SK-N-SH (cell line): ENCODE results near the gene GAS6. TPM values are rescaled to one million over a fixed set of nuclear protein-coding genes. Genes with fewer than 3 reads are reported as not detected.

Experiments used
- CTCF ChIA-PET: fragments of 300-600, 350-600 bp; formaldehyde crosslinking; extraction: SDS; loops from one replicate; lab custom pipeline; 2021; lab: Yijun Ruan, JAX
- POLR2A ChIA-PET: fragments of 350-600 bp; sonication (Branson Sonifier 250); formaldehyde crosslinking; extraction: SDS; loops from one replicate; lab custom pipeline; 2020; ENCODE audit warnings: antibody characterized with exemption, inconsistent platforms; lab: Yijun Ruan, JAX
- DNase-seq: peaks from one replicate; pipeline ENCODE4 v3.0.0; 2012
- H2AFZ ChIP-seq: fragments of 200-600 bp; sonication (generic); 2 replicates; pipeline ENCODE4 v1.8.1; 2016; ENCODE audit warnings: antibody characterized with exemption, mild to moderate bottlenecking, low read depth
- H3F3A ChIP-seq: fragments of 200-600 bp; sonication (generic); replicated peaks from 2 replicates; pipeline ENCODE3; 2016; ENCODE audit warnings: antibody characterized with exemption, mild to moderate bottlenecking; ENCODE audit not compliant: insufficient read depth
- H3K27ac ChIP-seq, 2 experiments: fragments of 200-500 bp in 1 of 2; fragments of 200-600 bp in 1 of 2; sonication (Bioruptor generic) in 1 of 2; sonication (generic), shearing (Covaris generic) in 1 of 2; 2 replicates each; pipeline versions ENCODE4 v1.5.1 to v1.6.1; 2014 to 2016; ENCODE audit warnings: low read depth in 2 of 2, inconsistent platforms in 1 of 2, low read length in 1 of 2, mild to moderate bottlenecking in 1 of 2, mixed read lengths in 1 of 2
- H3K27me3 ChIP-seq: fragments of 200-600 bp; sonication (generic), shearing (Covaris generic); 2 replicates; pipeline ENCODE4 v1.6.1; 2016; ENCODE audit warnings: mixed run types; ENCODE audit not compliant: insufficient read depth
- H3K36me3 ChIP-seq, 2 experiments: fragments of 200-500 bp in 1 of 2; fragments of 200-600 bp in 1 of 2; sonication (Bioruptor generic) in 1 of 2; sonication (generic) in 1 of 2; replicated peaks in 1 of 2; 2 replicates each; pipeline versions ENCODE3 to v1.5.1; 2014 to 2016; ENCODE audit warnings: low read length in 1 of 2, mild to moderate bottlenecking in 1 of 2; ENCODE audit not compliant: insufficient read depth in 2 of 2, control insufficient read depth in 1 of 2
- H3K4me1 ChIP-seq, 2 experiments: fragments of 200-500 bp in 1 of 2; fragments of 200-600 bp in 1 of 2; sonication (Bioruptor generic) in 1 of 2; sonication (generic), shearing (Covaris generic) in 1 of 2; 2 replicates each; pipeline versions ENCODE4 v1.5.1 to v1.6.1; 2014 to 2016; ENCODE audit warnings: low read depth in 1 of 2, low read length in 1 of 2, mixed run types in 1 of 2; ENCODE audit not compliant: insufficient read depth in 2 of 2, control insufficient read depth in 1 of 2
- H3K4me2 ChIP-seq: fragments of 200-600 bp; sonication (generic), shearing (Covaris generic); 2 replicates; pipeline ENCODE4 v1.6.1; 2017; ENCODE audit warnings: mixed run types
- H3K4me3 ChIP-seq, 2 experiments: fragments of 200-500 bp in 1 of 2; fragments of 200-600 bp in 1 of 2; sonication (Bioruptor generic) in 1 of 2; sonication (generic), shearing (Covaris generic) in 1 of 2; 2 replicates each; pipeline versions ENCODE4 v1.5.1 to v1.8.1; 2014 to 2016; ENCODE audit warnings: low read depth in 2 of 2, inconsistent platforms in 1 of 2, low read length in 1 of 2, mild to moderate bottlenecking in 1 of 2, mixed read lengths in 1 of 2, moderate library complexity in 1 of 2
- H3K79me2 ChIP-seq: fragments of 200-600 bp; sonication (generic); 2 replicates; pipeline ENCODE4 v1.8.1; 2017; ENCODE audit warnings: mild to moderate bottlenecking; ENCODE audit not compliant: insufficient read depth
- H3K9ac ChIP-seq: fragments of 200-600 bp; sonication (generic); 2 replicates; pipeline ENCODE4 v1.6.1; 2017; ENCODE audit warnings: mixed run types
- H3K9me2 ChIP-seq: fragments of 200-600 bp; sonication (generic); 2 replicates; pipeline ENCODE4 v1.6.1; 2017; ENCODE audit warnings: mixed run types
- H3K9me3 ChIP-seq: fragments of 200-600 bp; sonication (generic); 2 replicates; pipeline ENCODE4 v1.6.1; 2017; ENCODE audit warnings: mixed run types, mild to moderate bottlenecking, moderate library complexity
- H4K20me1 ChIP-seq: fragments of 200-600 bp; sonication (generic); 2 replicates; pipeline ENCODE4 v1.6.1; 2017; ENCODE audit warnings: mild to moderate bottlenecking, mixed run types; ENCODE audit not compliant: insufficient read depth
- CHD2 ChIP-seq: fragments of 150-350 bp; IDR thresholded peaks from 2 replicates; pipeline ENCODE4 v1.6.1; 2018; ENCODE audit warnings: low read length; ENCODE audit not compliant: partially characterized antibody
- EP300 ChIP-seq, 2 experiments: IDR thresholded peaks; 2 replicates each; pipeline versions ENCODE4 v1.4.0 to v1.6.1; 2012; ENCODE audit warnings: borderline replicate concordance in 1 of 2, low read depth in 1 of 2, low read length in 1 of 2
- EZH2phosphoT487 ChIP-seq: fragments of 200-600 bp; sonication (generic); IDR thresholded peaks from 2 replicates; pipeline ENCODE4 v1.6.1; 2017; ENCODE audit warnings: low read depth, mixed run types, mild to moderate bottlenecking, antibody characterized with exemption, moderate library complexity, borderline replicate concordance
- FOXM1 ChIP-seq: IDR thresholded peaks from 2 replicates; pipeline ENCODE4 v1.4.0; 2012; ENCODE audit warnings: low read depth, mild to moderate bottlenecking
- IRF3 ChIP-seq: fragments of 150-350 bp; IDR thresholded peaks from 2 replicates; pipeline ENCODE4 v1.6.1; 2016; ENCODE audit warnings: mild to moderate bottlenecking, low read depth, low read length
- JUND ChIP-seq: IDR thresholded peaks from 2 replicates; pipeline ENCODE4 v1.4.0; 2012
- MAX ChIP-seq: IDR thresholded peaks from 2 replicates; pipeline ENCODE4 v1.4.0; 2012; ENCODE audit warnings: low read depth
- MXI1 ChIP-seq: IDR thresholded peaks from 2 replicates; pipeline ENCODE4 v1.6.1; 2012; ENCODE audit warnings: mild to moderate bottlenecking, low read depth, low read length, improper control_type of control experiment
- NRF1 ChIP-seq: IDR thresholded peaks from 2 replicates; pipeline ENCODE4 v1.6.1; 2012; ENCODE audit warnings: low read depth, mild to moderate bottlenecking, low read length
- RCOR1 ChIP-seq: fragments of 150-350 bp; IDR thresholded peaks from 2 replicates; pipeline ENCODE4 v1.6.1; 2017; ENCODE audit warnings: antibody characterized with exemption, low read length
- RFX5 ChIP-seq: IDR thresholded peaks from 2 replicates; pipeline ENCODE4 v1.6.1; 2012; ENCODE audit warnings: mild to moderate bottlenecking, improper control_type of control experiment, low read length
- SIN3A ChIP-seq: IDR thresholded peaks from 2 replicates; pipeline ENCODE4 v1.6.1; 2012; ENCODE audit warnings: low read depth, mild to moderate bottlenecking, low read length, moderate library complexity, borderline replicate concordance
- SMC3 ChIP-seq: IDR thresholded peaks from 2 replicates; pipeline ENCODE4 v1.6.1; 2012; ENCODE audit warnings: low read depth, low read length, improper control_type of control experiment
- TAF1 ChIP-seq: IDR thresholded peaks from 2 replicates; pipeline ENCODE4 v1.6.1; 2012; ENCODE audit warnings: low read depth, mild to moderate bottlenecking, low read length, moderate library complexity, borderline replicate concordance
- TEAD4 ChIP-seq: IDR thresholded peaks from 2 replicates; pipeline ENCODE4 v1.4.0; 2012; ENCODE audit warnings: mild to moderate bottlenecking, borderline replicate concordance; ENCODE audit not compliant: insufficient read depth
- USF2 ChIP-seq: fragments of 150-350 bp; IDR thresholded peaks from 2 replicates; pipeline ENCODE4 v1.6.1; 2017; ENCODE audit warnings: antibody characterized with exemption, low read length, low read depth, borderline replicate concordance
- YY1 ChIP-seq: IDR thresholded peaks from 2 replicates; pipeline ENCODE4 v1.4.0; 2012; ENCODE audit warnings: low read depth, mild to moderate bottlenecking
- WGBS: methylation state at CpG from one replicate; pipeline ENCODE4 v1.1.6; 2017; ENCODE audit warnings: low lambda C conversion rate; 5-methylcytosine and 5-hydroxymethylcytosine counted together
- polyA plus RNA-seq, 3 experiments: library from polyadenylated mRNA; depleted of rRNA; stranded (reverse); fragments of >200 nt; gene quantifications; 2 replicates each; pipeline ENCODE4 v1.2.3, GENCODE V29; 2012
- TF ChIP-seq, protein P1 (sequence below): fragments of 200-600 bp; sonication (generic); IDR thresholded peaks from 2 replicates; pipeline ENCODE4 v1.6.1; 2017; ENCODE audit warnings: antibody characterized with exemption, mild to moderate bottlenecking, moderate library complexity

GAS6 gene
- polyA plus RNA-seq, 1 of the 3 experiments (the other 2 are of a cell fraction) = 380 TPM

DNA sequence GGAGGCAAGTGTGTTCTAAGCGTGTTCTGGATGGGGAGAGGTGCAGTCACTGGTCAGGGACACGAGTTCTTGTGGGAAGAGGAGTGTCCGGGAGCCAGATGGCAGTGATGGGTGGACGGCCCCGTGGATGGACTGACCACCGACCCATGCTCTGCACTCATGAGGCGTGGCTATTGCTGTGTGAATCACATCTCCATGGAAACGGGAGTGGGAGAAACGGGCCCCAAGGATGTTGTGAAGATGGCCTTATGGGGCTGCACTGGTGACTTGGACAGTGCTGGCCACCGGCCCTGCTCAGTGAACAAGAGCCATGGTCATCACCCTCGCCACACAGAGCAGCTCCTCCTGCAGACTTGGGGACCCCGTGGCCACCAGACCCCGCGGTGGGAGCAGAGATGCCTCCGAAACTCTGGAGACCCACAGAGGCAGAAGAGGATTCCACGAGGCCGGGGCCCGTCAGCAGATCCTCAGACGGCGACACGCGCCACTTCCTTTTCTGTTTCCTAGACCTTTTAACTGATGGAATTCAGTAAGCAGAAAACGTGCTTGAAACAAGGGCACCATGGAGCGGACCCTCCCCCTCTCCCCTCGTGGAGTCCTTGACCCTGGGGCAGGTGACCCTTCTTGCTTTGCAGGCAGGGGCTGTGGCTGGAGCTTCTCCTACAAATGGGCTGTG, 47.5 kb downstream of the GAS6 start (continued):
- TF ChIP-seq USF2 (no peak), YY1 (no peak), RFX5 (no peak), RCOR1 (no peak), CHD2 (no peak), JUND (no peak), FOXM1 (no peak), NRF1 (no peak), EZH2phosphoT487 (no peak), TAF1 (no peak), SMC3 (no peak), IRF3 (no peak)

- Histone ChIP-seq H3F3A (peaks cover 14% of the 10 kb centered on the region), H3K27ac (no peak overlapping the region), H3K36me3 (peaks cover 0 to 4% of the 10 kb centered on the region in 2 experiments), H3K9me3 (no peaks in the 10 kb centered on the region), H3K27me3 (no peaks in the 10 kb centered on the region), H3K4me1 (peaks cover 22 to 39% of the 10 kb centered on the region in 2 experiments; a peak in 3 of 4 replicates), H3K79me2 (no peaks in the 10 kb centered on the region; the same call in 1 of the 2 replicates), H3K9ac (no peak overlapping the region), H4K20me1 (no peaks in the 10 kb centered on the region), H3K4me2 (no peak overlapping the region), H2AFZ (no peak overlapping the region), H3K9me2 (no peaks in the 10 kb centered on the region), H3K4me3 (no peak overlapping the region)
- DNase-seq = no peak
- TF ChIP-seq MAX (no peak), SIN3A (no peak), USF2 (no peak), MXI1 (no peak), FOXM1 (no peak), EP300 (IDR thresholded peaks at IDR 0.05; ENCODE audit: borderline replicate concordance in 1 of 2, low read depth in 1 of 2, low read length in 1 of 2) (no peak), TEAD4 (no peak), SMC3 (no peak)
- TF ChIP-seq, protein P1, sequence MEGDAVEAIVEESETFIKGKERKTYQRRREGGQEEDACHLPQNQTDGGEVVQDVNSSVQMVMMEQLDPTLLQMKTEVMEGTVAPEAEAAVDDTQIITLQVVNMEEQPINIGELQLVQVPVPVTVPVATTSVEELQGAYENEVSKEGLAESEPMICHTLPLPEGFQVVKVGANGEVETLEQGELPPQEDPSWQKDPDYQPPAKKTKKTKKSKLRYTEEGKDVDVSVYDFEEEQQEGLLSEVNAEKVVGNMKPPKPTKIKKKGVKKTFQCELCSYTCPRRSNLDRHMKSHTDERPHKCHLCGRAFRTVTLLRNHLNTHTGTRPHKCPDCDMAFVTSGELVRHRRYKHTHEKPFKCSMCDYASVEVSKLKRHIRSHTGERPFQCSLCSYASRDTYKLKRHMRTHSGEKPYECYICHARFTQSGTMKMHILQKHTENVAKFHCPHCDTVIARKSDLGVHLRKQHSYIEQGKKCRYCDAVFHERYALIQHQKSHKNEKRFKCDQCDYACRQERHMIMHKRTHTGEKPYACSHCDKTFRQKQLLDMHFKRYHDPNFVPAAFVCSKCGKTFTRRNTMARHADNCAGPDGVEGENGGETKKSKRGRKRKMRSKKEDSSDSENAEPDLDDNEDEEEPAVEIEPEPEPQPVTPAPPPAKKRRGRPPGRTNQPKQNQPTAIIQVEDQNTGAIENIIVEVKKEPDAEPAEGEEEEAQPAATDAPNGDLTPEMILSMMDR = no peak
- ChIA-PET POLR2A (no interaction called here), CTCF (interaction anchor here (0.5 to 1.7 kb wide), 5 partner anchors 80 to 414 kb away, joined by 3 to 13 read pairs (median 3); no protein-coding TSS in a partner anchor)
- 93% methylated on average over 42 of the region's 42 CpGs for WGBS
Measured at GRCh38 chr13:113815151-113816058, 48.5 kb downstream of the GAS6 start.
